OCI-LY1 (cell line): ENCODE results near the gene FAAP100.

ENCODE experiments used
- H2AFZ ChIP-seq: fragments of 200-600 bp; sonication (generic), shearing (Covaris generic); 2 replicates; pipeline ENCODE4 v1.6.0; 2014; ENCODE audit warnings: antibody characterized with exemption, mild to moderate bottlenecking, low read length
- H3F3A ChIP-seq: fragments of 200-600 bp; sonication (generic), shearing (Covaris generic); 2 replicates; pipeline ENCODE4 v1.6.0; 2014; ENCODE audit warnings: mild to moderate bottlenecking, antibody characterized with exemption, low read length, moderate library complexity; ENCODE audit not compliant: insufficient read depth
- H3K27ac ChIP-seq: fragments of 200-600 bp; sonication (generic); 2 replicates; pipeline ENCODE4 v1.5.1; 2014; ENCODE audit warnings: low read length, mixed run types, mild to moderate bottlenecking, low read depth; ENCODE audit not compliant: poor library complexity, severe bottlenecking
- H3K27me3 ChIP-seq: fragments of 200-600 bp; sonication (generic); 2 replicates; pipeline ENCODE4 v1.6.0; 2014; ENCODE audit warnings: antibody characterized with exemption, mild to moderate bottlenecking, low read length, moderate library complexity; ENCODE audit not compliant: insufficient read depth
- H3K36me3 ChIP-seq: fragments of 200-600 bp; sonication (generic); 2 replicates; pipeline ENCODE4 v1.6.1; 2014; ENCODE audit warnings: mild to moderate bottlenecking, antibody characterized with exemption, low read length, moderate library complexity, mixed read lengths; ENCODE audit not compliant: insufficient read depth
- H3K4me1 ChIP-seq: fragments of 200-600 bp; sonication (generic); 2 replicates; pipeline ENCODE4 v1.5.1; 2014; ENCODE audit warnings: mild to moderate bottlenecking, low read length, moderate library complexity; ENCODE audit not compliant: insufficient read depth, severe bottlenecking
- H3K4me2 ChIP-seq: fragments of 200-600 bp; sonication (generic), shearing (Covaris generic); 2 replicates; pipeline ENCODE4 v1.6.1; 2014; ENCODE audit warnings: low read length
- H3K4me3 ChIP-seq: fragments of 200-600 bp; sonication (generic); 2 replicates; pipeline ENCODE4 v1.5.1; 2014; ENCODE audit warnings: low read length, low read depth, mild to moderate bottlenecking, mixed read lengths; ENCODE audit not compliant: poor library complexity, severe bottlenecking
- H3K79me2 ChIP-seq: fragments of 200-600 bp; shearing (Covaris generic); 2 replicates; pipeline ENCODE4 v1.6.1; 2016; ENCODE audit warnings: mixed run types, low read length, mixed read lengths; ENCODE audit not compliant: insufficient read depth
- H3K9ac ChIP-seq: fragments of 200-600 bp; sonication (generic), shearing (Covaris generic); 2 replicates; pipeline ENCODE4 v1.6.1; 2014; ENCODE audit warnings: mild to moderate bottlenecking, low read length, mixed read lengths
- H3K9me2 ChIP-seq: fragments of 200-600 bp; sonication (generic), shearing (Covaris generic); 2 replicates; pipeline ENCODE4 v1.6.1; 2014; ENCODE audit warnings: low read depth, mild to moderate bottlenecking, low read length, mixed read lengths
- H3K9me3 ChIP-seq: fragments of 200-600 bp; shearing (Covaris generic); 2 replicates; pipeline ENCODE4 v1.6.1; 2014; ENCODE audit warnings: low read length, mixed read lengths
- H4K20me1 ChIP-seq: fragments of 200-600 bp; sonication (generic), shearing (Covaris generic); 2 replicates; pipeline ENCODE4 v1.6.0; 2016; ENCODE audit warnings: mild to moderate bottlenecking, low read length; ENCODE audit not compliant: insufficient read depth
- EZH2 ChIP-seq: fragments of 200-600 bp; sonication (generic), shearing (Covaris generic); IDR thresholded peaks from 2 replicates; pipeline ENCODE4 v1.8.0; 2017; ENCODE audit warnings: borderline replicate concordance, mixed run types, mild to moderate bottlenecking, antibody characterized with exemption, low read length, moderate library complexity, mixed read lengths
- TF ChIP-seq, protein P1 (sequence below): fragments of 200-600 bp; sonication (generic), shearing (Covaris generic); IDR thresholded peaks from 2 replicates; pipeline ENCODE4 v1.5.1; 2017; ENCODE audit warnings: mild to moderate bottlenecking, antibody characterized with exemption, low read length, moderate library complexity, mixed read lengths

The FAAP100 gene

GRCh38 chr17:81546906-81547613, 5.1 kb downstream of the FAAP100 start:
- H3K4me2 ChIP-seq = no peak overlapping the region
- H3K9me3 ChIP-seq = no peaks in the 10 kb centered on the region
- H3K27ac ChIP-seq = no peak overlapping the region
- no peaks in the 10 kb centered on the region for H3K79me2 ChIP-seq
- H3K4me3 ChIP-seq = no peak overlapping the region
- H3F3A ChIP-seq = no peaks in the 10 kb centered on the region
- no peaks in the 10 kb centered on the region for H4K20me1 ChIP-seq
- H3K27me3 ChIP-seq = no peaks in the 10 kb centered on the region
- no peaks in the 10 kb centered on the region for H3K9me2 ChIP-seq
- H3K4me1 ChIP-seq = peaks cover 9% of the 10 kb centered on the region
- TF ChIP-seq, protein P1, sequence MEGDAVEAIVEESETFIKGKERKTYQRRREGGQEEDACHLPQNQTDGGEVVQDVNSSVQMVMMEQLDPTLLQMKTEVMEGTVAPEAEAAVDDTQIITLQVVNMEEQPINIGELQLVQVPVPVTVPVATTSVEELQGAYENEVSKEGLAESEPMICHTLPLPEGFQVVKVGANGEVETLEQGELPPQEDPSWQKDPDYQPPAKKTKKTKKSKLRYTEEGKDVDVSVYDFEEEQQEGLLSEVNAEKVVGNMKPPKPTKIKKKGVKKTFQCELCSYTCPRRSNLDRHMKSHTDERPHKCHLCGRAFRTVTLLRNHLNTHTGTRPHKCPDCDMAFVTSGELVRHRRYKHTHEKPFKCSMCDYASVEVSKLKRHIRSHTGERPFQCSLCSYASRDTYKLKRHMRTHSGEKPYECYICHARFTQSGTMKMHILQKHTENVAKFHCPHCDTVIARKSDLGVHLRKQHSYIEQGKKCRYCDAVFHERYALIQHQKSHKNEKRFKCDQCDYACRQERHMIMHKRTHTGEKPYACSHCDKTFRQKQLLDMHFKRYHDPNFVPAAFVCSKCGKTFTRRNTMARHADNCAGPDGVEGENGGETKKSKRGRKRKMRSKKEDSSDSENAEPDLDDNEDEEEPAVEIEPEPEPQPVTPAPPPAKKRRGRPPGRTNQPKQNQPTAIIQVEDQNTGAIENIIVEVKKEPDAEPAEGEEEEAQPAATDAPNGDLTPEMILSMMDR = no peak
- TF ChIP-seq EZH2 = no peak
- H3K9ac ChIP-seq = no peak overlapping the region
- peaks cover 62% of the 10 kb centered on the region for H3K36me3 ChIP-seq
- no peak overlapping the region for H2AFZ ChIP-seq

DNA sequence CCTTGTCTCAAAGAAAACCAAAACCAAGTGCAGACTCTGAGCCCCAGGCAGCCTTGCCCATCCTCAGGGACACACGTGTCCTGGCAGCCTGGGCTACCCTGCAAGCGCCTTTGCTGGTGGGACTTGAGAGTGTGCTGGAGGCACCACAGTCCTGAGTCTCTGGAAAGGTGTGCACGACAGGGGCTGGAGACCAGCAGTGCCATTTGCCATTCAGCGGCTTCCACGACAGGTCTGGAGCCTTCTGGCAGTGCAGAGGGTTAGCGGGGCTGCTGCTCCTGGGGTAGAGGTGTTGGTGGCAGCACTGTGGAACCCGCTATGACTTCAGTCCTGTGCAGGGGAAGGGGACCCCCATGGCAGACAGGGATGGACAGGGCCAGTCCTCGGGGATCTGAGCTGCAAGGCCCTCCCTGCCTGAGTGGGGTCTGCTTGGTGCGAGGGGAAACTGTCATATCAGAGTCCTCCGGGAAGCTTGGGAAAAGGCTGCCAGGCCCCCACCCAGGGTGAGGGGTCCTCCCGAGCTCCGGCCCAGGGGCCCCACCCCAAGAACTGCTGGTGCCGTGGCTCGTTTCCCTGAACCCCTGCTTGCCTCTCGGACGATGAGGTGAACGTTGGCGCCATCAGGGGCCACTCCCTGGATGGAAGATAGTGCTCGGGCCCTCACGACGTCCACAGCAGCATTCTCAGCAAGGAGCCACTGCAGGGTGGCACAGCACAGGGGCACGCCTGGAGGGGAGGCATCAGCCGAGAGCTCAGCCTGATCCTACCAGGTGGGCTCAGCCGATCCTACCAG, 6.8 kb downstream of the FAAP100 start:
- Histone ChIP-seq H2AFZ (no peak overlapping the region), H3K4me2 (no peak overlapping the region), H3K9me2 (no peaks in the 10 kb centered on the region), H3K4me1 (no peaks in the 10 kb centered on the region), H4K20me1 (no peaks in the 10 kb centered on the region), H3F3A (no peaks in the 10 kb centered on the region), H3K9ac (no peak overlapping the region), H3K4me3 (no peak overlapping the region), H3K9me3 (no peaks in the 10 kb centered on the region), H3K36me3 (peaks cover 59% of the 10 kb centered on the region), H3K27me3 (no peaks in the 10 kb centered on the region), H3K27ac (no peak overlapping the region), H3K79me2 (no peaks in the 10 kb centered on the region)
- TF ChIP-seq, protein P1 = no peak
- no peak for TF ChIP-seq EZH2

GRCh38 chr17:81544281-81544974, 7.7 kb downstream of the FAAP100 start:
- Histone ChIP-seq H3K36me3 (peaks cover 57% of the 10 kb centered on the region), H3K27me3 (no peaks in the 10 kb centered on the region), H4K20me1 (no peaks in the 10 kb centered on the region), H3K9ac (no peak overlapping the region), H3K4me1 (no peaks in the 10 kb centered on the region), H3K9me3 (no peaks in the 10 kb centered on the region), H3K4me2 (no peak overlapping the region), H3K27ac (no peak overlapping the region), H2AFZ (no peak overlapping the region), H3K9me2 (no peaks in the 10 kb centered on the region), H3K4me3 (no peak overlapping the region), H3K79me2 (no peaks in the 10 kb centered on the region), H3F3A (no peaks in the 10 kb centered on the region)
- TF ChIP-seq, protein P1 = no peak
- no peak for TF ChIP-seq EZH2
